Pons (tissue), 1 donor: ENCODE measurements around the gene LIX1.
"Not testable (repeated sequence)": the region's sequence is repeated elsewhere in the genome, so short reads cannot be mapped to it uniquely, and the experiment has no call there.

Experiments
- DNase-seq: peaks from one replicate; pipeline ENCODE4 v3.0.0-alpha.2; 2016; ENCODE audit warnings: low spot score

The LIX1 gene

GRCh38 chr5:97142521-97143254, at the start of gene LIX1:
TSS of gene LIX1 (minus strand) at chr5:97142611. CDS start at chr5:97142576, 35 bp downstream.
- DNase-seq: peak; percentile 89

GRCh38 chr5:97191893-97192292, 49.5 kb upstream of the LIX1 start:
- DNase-seq: no peak

- not testable (repeated sequence) for DNase-seq
Measured at GRCh38 chr5:97189523-97189922, 47.1 kb upstream of the LIX1 start.

GRCh38 chr5:97183930-97184213, 41.5 kb upstream of the LIX1 start:
- no peak for DNase-seq

GRCh38 chr5:97183100-97183929, 40.9 kb upstream of the LIX1 start, which contains the start of gene RIOK2:
TSS of gene RIOK2 (minus strand) at chr5:97183247. CDS start at chr5:97183191, 56 bp downstream.
- peak; percentile 98 for DNase-seq

- DNase-seq: no peak
Measured at GRCh38 chr5:97182571-97183099, 40.2 kb upstream of the LIX1 start.

- DNase-seq: no peak
Measured at GRCh38 chr5:97181856-97182545, 39.6 kb upstream of the LIX1 start.

- not testable (repeated sequence) for DNase-seq
Measured at GRCh38 chr5:97179457-97179856, 37.0 kb upstream of the LIX1 start.

GRCh38 chr5:97172227-97172626, 29.8 kb upstream of the LIX1 start:
- no peak for DNase-seq

GRCh38 chr5:97171703-97172102, 29.3 kb upstream of the LIX1 start:
- DNase-seq: no peak

- DNase-seq: peak; percentile 34
Measured at GRCh38 chr5:97167435-97167834, 25.0 kb upstream of the LIX1 start.

GRCh38 chr5:97165726-97166125, 23.3 kb upstream of the LIX1 start:
- no peak for DNase-seq

GRCh38 chr5:97164846-97165245, 22.4 kb upstream of the LIX1 start:
- DNase-seq: no peak

- DNase-seq: no peak
Measured at GRCh38 chr5:97163790-97164285, 21.4 kb upstream of the LIX1 start.

GRCh38 chr5:97163360-97163764, 21.0 kb upstream of the LIX1 start:
- no peak for DNase-seq

GRCh38 chr5:97162045-97162444, 19.6 kb upstream of the LIX1 start:
- DNase-seq: peak; percentile 90

- no peak for DNase-seq
Measured at GRCh38 chr5:97157689-97158088, 15.3 kb upstream of the LIX1 start.

- DNase-seq: no peak
Measured at GRCh38 chr5:97151370-97151769, 9.0 kb upstream of the LIX1 start.

GRCh38 chr5:97150401-97150800, 8.0 kb upstream of the LIX1 start:
- no peak for DNase-seq

- no peak for DNase-seq
Measured at GRCh38 chr5:97149709-97150108, 7.3 kb upstream of the LIX1 start.

- no peak for DNase-seq
Measured at GRCh38 chr5:97148288-97148687, 5.9 kb upstream of the LIX1 start.

GRCh38 chr5:97143704-97144103, 1.3 kb upstream of the LIX1 start:
- DNase-seq: no peak
